ENCODE data around the gene NMNAT3.

NMNAT3 gene

DNA sequence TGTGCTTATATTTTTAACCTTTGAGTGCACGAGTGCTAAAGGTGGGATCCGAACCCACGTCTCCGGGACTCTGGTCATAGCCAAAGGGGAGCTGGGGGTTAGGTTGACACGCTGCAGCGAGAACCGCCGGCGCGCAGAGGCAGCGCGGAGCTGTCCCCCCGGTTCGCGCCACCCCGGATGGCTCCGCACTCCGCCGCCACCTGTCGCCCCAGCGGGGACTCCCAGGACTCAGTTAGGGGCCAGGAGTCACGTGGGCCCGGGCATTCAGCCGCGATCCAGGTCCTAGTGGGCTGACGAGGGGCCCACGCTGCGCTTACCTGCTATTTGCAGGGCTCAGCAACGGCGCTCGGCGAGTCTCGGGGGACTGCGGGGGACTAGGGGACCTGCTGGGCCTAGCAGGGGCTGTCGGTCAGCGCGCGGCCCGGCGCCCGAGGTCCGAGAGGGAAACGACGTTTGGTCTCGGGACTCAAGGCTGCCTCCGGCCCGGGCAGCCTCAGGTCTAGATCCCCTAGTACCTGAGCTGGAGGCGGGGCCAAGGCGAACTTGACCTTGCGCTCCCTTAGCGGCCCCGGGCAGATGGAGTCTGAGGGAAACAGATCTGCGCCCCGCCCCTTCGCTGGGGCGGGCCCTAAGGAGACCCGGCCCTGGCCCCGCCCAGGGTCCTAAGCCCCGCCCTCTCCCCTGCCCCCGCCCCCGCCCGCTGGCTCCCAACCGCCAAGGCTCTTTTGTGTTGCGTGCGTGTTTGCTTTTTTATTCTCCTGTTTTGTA lies at the start of gene NMNAT3:
Gene NMNAT3, minus strand, starts transcription at position 585 of the 768 bp plus-strand sequence. CDS start 50,248 bp downstream, outside the sequence.
- no peak for DNase-seq

DNA sequence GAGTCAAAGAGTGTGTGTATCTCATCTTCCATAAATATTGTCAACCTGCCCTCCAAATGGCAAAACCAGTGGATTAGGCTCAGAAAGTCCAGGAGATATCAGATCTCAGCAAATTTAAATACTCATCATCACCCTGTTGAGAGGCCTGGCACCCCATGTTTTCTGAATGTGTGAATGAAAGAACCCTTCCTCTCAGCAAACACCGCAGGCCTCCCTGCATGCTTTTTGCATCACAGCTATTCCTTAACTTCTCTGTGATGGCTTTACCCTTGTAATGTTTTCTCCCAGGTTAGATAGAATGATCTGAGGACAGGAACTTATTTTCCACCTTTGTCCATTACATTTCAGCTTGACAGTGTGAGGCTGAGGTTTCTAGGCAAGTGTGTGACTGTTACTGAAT lies 43.6 kb upstream of the NMNAT3 start:
- DNase-seq, result no peak

DNA sequence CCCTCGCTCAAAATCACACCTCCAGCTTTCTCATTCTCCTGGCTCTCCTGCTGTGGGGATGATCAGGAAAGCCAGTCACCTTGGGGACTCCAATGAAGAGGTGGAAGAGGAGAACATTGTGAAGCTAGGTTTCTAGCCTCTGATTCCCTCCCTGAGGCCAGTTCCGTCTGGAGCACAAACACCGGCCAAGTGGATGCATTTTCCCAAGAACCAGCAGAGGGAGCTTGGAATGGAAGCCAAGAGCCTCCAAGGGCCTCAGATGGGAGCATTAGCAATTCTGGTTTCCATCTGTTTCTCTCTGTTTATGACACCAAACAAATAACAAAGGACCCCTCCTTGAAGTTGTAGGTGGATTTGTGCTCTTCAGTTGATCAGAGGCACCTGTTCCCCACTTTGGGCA lies 40.6 kb upstream of the NMNAT3 start:
- no peak for DNase-seq

DNA sequence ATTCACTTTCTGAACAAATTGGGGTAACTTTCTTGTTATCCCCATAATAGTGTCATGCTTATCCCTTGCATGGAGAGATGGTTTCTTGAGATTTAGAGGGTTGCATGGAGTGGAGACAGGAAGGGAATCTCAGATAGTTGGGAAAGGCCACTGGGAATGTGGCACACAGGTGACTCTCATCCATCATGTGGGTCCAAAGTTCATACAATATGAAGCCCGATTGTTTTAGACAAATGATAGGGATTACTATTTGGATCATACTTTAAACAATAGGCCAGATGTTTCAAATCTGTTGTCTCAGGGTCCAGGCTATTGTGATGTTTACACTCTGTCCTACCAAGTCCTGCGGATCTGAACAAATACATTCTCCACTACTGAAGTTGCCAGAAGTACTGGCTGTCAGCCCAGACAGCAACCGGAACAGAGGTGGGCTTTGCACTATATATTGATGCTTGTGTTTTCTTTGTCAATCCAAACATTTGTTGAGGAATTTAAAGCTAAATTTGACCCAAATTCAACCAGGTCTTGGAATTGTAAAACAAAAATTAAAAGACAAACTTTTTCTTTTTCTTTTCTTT lies 39.2 kb upstream of the NMNAT3 start:
- no peak for DNase-seq

- no peak for DNase-seq
Measured at GRCh38 chr3:139715743-139716360, 38.1 kb upstream of the NMNAT3 start.

GRCh38 chr3:139715166-139715565 lies 37.4 kb upstream of the NMNAT3 start:
- no peak for DNase-seq

GRCh38 chr3:139710212-139710611 lies 32.4 kb upstream of the NMNAT3 start:
- no peak for DNase-seq

GRCh38 chr3:139705631-139706030 lies 27.9 kb upstream of the NMNAT3 start:
- DNase-seq, result no peak

- DNase-seq, result no peak
Measured at GRCh38 chr3:139696314-139696604, 18.5 kb upstream of the NMNAT3 start.

GRCh38 chr3:139695426-139696313 lies 17.9 kb upstream of the NMNAT3 start:
- no peak for DNase-seq

GRCh38 chr3:139695007-139695406 lies 17.2 kb upstream of the NMNAT3 start:
- no peak for DNase-seq

GRCh38 chr3:139694542-139694941 lies 16.8 kb upstream of the NMNAT3 start:
- DNase-seq, result no peak

DNA sequence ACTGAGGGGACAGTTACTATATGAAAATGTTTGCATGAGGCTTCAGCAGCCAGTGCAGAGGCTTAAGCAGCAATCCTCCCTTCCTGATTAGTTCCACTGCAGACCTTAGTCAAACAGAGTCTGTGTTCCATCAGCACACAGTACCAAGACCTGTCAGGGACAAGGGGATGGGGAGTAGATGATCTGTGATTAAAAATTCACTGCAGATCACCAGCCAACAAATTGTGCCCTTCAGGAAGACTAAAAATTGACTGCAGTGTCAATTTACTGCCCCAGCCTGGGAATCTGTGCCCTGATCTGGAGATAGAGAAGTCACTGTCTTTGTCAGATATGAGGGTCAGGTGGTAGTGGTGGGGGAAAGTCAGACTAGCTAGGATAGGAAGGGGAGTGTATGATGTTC lies 13.8 kb upstream of the NMNAT3 start:
- DNase-seq, result no peak

DNA sequence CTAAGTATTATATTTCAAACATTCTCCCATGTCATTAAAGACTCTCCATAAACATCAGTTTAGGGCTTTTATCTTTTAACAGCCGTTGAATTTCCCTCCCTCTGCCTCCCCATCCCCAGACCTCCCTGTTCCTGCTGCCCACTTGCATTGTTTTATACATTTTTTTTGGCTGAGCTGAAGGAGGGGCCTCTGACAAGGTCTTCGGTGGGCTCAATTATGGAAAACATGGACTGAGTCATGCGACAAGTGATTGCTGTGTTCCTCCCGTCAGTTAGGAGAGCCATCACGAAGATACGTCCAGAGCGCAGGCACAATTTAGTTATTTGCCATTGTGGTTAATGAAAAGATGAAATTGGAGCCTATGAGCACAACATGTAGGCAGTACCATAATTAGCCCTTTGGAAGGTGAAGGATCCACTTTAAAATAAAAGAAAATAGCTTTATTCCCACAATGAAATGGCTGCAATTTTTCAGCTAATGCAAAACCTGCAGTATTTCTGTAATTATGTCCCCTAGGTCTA lies 12.0 kb upstream of the NMNAT3 start:
- no peak for DNase-seq

- DNase-seq, result no peak
Measured at GRCh38 chr3:139689122-139689521, 11.3 kb upstream of the NMNAT3 start.

DNA sequence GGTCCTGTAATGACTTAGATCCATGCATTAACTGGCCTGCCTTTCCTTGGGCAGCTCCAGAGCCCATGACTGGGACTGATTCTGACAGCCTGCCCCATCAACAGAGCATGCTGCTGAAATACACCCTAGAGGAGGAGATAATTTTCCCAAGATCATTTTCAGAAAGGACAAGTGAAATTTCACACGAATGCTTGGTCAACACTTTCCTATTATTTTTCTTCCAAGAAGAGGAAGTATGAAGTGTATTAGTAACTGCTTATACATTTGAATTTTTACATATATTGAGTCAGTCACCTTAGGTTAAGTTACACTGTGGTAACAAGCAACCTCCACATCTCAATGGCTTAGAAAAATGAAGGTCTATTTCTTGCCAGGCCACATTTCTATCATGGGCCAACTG lies 9.7 kb upstream of the NMNAT3 start:
- DNase-seq, result no peak

- no peak for DNase-seq
Measured at GRCh38 chr3:139686624-139687023, 8.9 kb upstream of the NMNAT3 start.

DNA sequence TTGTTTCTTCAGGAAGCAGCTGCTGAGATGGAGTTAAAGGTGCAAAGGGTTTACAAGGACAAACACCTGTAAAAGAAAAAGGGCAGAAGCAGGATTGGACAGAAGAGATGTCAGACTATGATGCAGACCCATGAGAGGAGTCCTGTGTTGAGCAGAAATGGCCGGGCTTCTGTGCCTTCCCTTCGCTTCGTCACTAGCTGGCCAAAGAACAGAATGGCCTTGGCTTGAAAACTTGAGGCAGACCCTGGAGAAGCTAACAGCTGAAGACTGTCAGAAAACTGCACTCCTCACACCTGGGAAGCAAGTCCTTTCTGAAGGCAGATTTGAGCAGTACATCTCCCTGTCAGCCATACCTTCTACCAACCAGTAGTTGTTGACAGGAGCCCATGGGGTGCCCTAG lies 8.4 kb upstream of the NMNAT3 start:
- no peak for DNase-seq

- DNase-seq, result no peak
Measured at GRCh38 chr3:139679220-139679775, 1.5 kb upstream of the NMNAT3 start.

DNA sequence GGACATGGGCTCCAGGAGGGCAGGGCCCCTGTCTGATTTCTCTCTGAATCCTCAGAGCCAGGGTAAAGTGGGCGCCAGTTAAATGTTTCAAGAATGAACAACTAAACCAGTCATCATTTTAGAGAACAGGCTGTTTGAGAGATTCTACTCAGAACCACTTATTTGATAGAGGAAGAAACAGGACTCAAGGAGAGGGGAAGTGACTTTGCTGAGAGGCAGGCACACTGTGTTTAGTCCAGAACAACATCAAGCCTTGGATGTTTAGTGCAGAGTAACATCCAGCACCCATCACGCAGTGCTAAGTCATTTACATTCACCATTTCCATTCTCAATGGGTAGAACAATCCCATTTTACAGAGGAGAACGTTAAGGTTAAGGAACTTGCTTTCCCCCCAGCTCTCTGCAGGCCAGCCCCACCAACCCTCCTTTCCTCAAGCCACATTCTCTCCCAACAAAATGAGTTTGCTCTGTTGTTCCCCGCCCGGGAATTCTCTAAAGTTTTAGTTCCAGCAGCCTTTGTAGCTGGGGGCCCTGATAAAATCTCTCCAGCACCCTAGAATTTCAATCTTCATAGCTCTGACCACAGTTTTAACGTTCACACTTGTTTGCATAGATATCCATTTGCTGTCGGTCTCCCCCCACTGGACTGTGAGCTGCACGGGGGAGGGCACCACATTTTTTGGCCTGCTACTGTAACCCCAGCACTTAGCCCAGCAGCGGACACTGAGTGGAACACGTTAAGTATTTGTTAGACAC lies 962 bp downstream of the NMNAT3 start:
- no peak for DNase-seq

DNA sequence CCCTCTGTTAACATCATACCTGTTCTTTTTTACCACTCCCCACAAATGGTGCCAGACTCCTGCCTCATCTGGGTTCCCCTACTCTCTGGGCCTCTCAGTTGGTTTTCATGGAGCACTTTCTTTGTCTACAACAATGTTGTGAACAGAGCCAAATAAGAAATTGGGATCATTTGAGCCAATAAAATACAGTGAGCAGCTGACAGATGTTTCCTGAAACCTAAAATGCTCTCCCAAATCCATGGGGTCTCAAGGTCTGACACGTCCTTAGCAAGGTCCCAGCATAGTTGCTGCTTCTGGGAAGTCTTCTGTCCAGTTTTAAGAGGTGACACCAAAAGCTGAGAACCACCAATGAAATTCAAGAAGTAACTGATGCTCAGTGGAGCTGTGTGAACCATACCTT lies 1.7 kb downstream of the NMNAT3 start:
- DNase-seq, result no peak

DNA sequence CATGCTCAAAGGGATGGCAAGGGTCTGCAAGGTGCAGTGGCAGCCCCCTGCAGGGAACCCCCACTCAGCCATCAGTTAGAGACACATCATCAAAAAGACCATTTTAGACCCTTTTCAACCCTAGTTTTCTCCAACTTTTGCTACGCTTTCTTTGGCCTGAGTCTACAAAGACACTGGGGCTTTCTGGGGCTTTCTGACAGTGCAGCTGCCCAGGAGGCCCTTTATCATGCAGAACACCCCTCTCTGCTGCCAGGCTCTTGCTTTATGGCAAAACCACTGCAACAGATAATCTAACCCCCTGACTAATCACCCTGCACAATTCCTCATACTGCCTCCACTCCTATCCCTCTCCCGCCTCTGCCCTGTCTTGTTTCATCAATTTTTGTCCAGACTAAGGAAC lies 2.4 kb downstream of the NMNAT3 start:
- DNase-seq, result no peak

Measured in GF-D8 (cell line).